Esophagus muscularis mucosa (tissue), 2 donors: ENCODE results near the gene NBPF1.
"Not testable (repeated sequence)": the region's sequence is repeated elsewhere in the genome, so short reads cannot be mapped to it uniquely, and the experiment has no call there.

Experiments used
- EP300 ChIP-seq: sonication (generic); formaldehyde crosslinking; IDR thresholded peaks from one replicate; pipeline ENCODE4 v1.6.1; 2017; ENCODE audit warnings: antibody characterized with exemption
- POLR2A ChIP-seq: fragments of 450-650 bp; IDR thresholded peaks from one replicate; pipeline ENCODE4 v1.6.1; 2017; ENCODE audit warnings: antibody characterized with exemption, moderate library complexity, mild to moderate bottlenecking, low read depth

- not testable (repeated sequence) for TF ChIP-seq POLR2A, EP300
Measured at GRCh38 chr1:16609761-16610160, 3.6 kb downstream of the NBPF1 start.
